GM19395 (cell line): ENCODE measurements around the gene LNX1.
"Not testable (repeated sequence)": the region's sequence is repeated elsewhere in the genome, so short reads cannot be mapped to it uniquely, and the experiment has no call there.

Experiments used
- ATAC-seq: cut with Tn5 transposase; IDR thresholded peaks from one replicate; pipeline ENCODE4 v1.9.1; 2021; ENCODE audit warnings: mild to moderate bottlenecking, moderate library complexity; ENCODE audit not compliant: unreplicated experiment

Gene LNX1

DNA sequence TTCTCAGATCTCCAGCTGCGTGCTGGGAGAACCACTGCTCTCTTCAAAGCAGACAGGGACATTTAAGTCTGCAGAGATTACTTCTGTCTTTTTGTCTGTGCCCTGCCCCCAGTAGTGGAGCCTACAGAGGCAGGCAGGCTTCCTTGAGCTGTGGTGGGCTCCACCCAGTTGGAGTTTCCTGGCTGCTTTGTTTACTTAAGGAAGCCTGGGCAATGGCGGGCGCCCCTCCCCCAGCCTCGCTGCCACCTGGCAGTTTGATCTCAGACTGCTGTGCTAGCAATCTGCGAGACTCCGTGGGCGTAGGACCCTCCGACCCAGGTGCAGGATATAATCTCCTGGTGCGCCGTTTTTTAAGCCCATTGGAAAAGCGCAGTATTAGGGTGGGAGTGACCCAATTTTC is 181.8 kb downstream of the LNX1 start:
- not testable (repeated sequence) for ATAC-seq
